HG02571 (cell line): ENCODE data around the gene S100A5.
"Not testable (repeated sequence)": the region's sequence is repeated elsewhere in the genome, so short reads cannot be mapped to it uniquely, and the experiment has no call there.

Source experiments
- ATAC-seq: cut with Tn5 transposase; IDR thresholded peaks from one replicate; pipeline ENCODE4 v1.9.1; 2021; ENCODE audit warnings: mild to moderate bottlenecking, moderate library complexity; ENCODE audit not compliant: unreplicated experiment

S100A5 gene, protein sequence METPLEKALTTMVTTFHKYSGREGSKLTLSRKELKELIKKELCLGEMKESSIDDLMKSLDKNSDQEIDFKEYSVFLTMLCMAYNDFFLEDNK

GRCh38 chr1:153540394-153541361 is at the start of gene S100A5:
TSS of gene S100A5 (minus strand) at chr1:153540934. CDS start at chr1:153540191, 743 bp downstream.
- no peak for ATAC-seq

GRCh38 chr1:153588482-153588881 is 47.7 kb upstream of the S100A5 start:
- ATAC-seq: no peak

GRCh38 chr1:153588033-153588432 is 47.3 kb upstream of the S100A5 start:
- ATAC-seq: not testable (repeated sequence)

- no peak for ATAC-seq
Observed at GRCh38 chr1:153587314-153587713, 46.6 kb upstream of the S100A5 start.

GRCh38 chr1:153586347-153586746 is 45.6 kb upstream of the S100A5 start:
- ATAC-seq: no peak

- ATAC-seq: no peak
Observed at GRCh38 chr1:153585006-153585405, 44.3 kb upstream of the S100A5 start.

- ATAC-seq: no peak
Observed at GRCh38 chr1:153583976-153584375, 43.2 kb upstream of the S100A5 start.

- not testable (repeated sequence) for ATAC-seq
Observed at GRCh38 chr1:153583514-153583913, 42.8 kb upstream of the S100A5 start.

GRCh38 chr1:153582836-153583235 is 42.1 kb upstream of the S100A5 start:
- ATAC-seq: not testable (repeated sequence)

- ATAC-seq: no peak
Observed at GRCh38 chr1:153578936-153579335, 38.2 kb upstream of the S100A5 start.

DNA sequence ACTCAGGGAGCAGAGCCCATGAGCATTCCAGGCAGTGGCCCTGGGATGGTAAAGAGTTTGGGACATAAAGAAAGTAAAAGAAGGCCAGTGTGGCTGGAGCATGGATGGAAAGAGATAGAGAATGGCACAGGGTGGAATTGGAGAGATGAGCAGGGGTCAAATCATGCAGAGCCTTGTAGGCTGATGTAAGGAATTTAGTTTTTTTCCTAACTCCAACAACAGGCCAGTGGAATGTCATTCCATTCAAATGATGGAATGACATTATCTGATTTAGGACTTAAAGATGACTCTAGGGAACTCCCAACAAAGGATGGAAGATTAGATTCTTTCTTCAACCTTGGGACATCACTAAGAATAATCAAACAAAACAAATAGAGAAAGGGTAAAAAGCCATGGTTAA is 37.8 kb upstream of the S100A5 start:
- no peak for ATAC-seq

DNA sequence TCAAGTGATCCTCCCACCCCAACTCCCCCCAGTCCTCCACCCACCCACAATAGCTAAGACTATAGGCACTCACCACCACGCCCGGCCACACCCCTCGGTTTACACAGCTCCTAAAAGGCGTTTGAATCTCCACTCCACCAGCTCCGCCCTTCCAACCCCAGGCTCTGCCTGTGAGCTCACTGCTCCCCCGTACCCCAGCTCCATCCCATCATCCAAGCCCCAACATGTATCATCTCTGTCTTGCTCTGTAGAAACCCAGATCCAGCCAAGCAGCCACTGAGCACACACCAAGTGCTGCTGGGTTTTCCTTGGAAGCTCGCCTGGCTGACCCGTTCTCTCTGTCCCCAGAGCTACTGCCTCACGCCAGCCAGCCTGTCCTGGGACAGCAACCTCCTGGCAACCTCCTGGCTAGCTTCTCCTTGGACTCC is 36.9 kb upstream of the S100A5 start:
- no peak for ATAC-seq

DNA sequence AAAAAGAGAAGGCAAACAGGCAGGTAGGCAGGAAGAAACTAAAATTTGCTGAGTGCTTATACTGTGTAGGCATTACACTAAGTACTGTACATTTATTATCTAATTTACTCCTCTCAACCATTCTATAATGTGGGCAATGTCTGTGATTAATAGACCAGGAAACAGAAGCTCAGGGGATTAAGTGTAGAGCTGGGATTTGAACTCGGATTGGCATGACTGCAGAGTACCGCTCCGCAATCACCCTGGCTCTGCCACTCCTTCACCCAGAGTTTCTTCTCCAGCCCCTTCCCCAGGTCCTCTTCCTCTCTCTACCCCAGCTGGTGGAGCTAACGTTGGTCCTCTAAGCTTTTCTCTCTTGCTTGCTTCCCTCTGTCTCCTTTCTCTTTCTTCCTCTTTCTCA is 36.4 kb upstream of the S100A5 start:
- no peak for ATAC-seq

- not testable (repeated sequence) for ATAC-seq
Observed at GRCh38 chr1:153575497-153575896, 34.8 kb upstream of the S100A5 start.

- not testable (repeated sequence) for ATAC-seq
Observed at GRCh38 chr1:153575081-153575491, 34.4 kb upstream of the S100A5 start.

- ATAC-seq: no peak
Observed at GRCh38 chr1:153573351-153573750, 32.6 kb upstream of the S100A5 start.

GRCh38 chr1:153572569-153573015 is 31.9 kb upstream of the S100A5 start:
- no peak for ATAC-seq

DNA sequence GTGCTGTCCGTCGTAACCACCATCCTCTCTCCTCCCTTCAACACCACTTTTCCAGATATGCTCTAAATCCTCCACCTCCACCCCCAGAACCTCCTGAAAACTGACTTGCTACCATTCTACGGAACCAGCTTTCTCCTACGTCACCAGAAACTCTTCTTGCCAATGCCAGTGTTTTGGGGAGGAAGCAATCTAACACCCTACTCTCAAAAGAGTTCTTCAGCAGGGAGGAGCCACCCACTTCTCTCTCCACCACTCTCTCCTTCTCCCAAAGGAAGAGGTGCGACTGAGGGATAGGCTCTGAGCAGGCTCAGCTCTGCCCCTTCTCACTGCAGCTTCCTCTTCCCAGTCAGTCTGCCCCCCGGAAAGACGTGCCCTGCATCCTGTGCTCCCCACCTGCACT is 31.0 kb upstream of the S100A5 start:
- no peak for ATAC-seq

- no peak for ATAC-seq
Observed at GRCh38 chr1:153570874-153571273, 30.1 kb upstream of the S100A5 start.

GRCh38 chr1:153569465-153569864 is 28.7 kb upstream of the S100A5 start:
- no peak for ATAC-seq

DNA sequence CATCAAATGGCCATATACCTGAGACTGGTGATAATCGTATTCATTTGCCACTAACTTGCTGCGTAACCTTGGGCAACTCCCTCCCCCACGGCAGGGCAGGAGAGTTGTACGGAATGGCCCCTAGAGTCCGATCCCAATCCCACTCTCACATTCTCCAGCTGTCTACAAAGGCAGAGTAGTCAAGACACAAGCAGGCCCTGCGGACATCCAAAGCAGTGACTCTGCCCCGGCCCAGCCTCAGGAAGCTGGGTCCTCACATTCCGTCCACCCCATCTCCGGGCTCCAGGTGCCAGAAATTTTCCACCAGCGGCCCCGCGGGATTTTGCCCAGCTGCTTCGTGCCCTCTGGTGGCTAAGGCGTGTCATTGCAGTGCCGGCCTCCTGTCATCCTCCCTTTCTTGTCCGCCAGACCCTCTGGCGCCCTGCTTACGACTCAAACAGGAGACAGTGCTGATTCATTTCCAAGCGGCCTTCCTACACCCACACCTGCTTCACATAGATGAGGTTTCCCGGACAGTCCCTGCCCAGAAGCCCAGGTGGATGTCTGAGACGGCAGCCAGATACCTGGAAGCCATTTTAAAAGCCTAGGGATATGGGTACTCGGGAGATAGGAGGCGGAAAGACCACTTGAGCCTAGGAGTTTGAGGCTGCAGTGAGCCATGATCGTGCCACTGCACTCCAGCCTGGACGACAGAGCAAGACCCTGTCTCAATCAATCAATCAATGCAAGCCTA is 27.8 kb upstream of the S100A5 start:
- no peak for ATAC-seq
